ENCODE results near the gene STK39.

The STK39 gene

GRCh38 chr2:167981945-167982344, 265.4 kb downstream of the STK39 start:
- DNase-seq, result no peak

DNA sequence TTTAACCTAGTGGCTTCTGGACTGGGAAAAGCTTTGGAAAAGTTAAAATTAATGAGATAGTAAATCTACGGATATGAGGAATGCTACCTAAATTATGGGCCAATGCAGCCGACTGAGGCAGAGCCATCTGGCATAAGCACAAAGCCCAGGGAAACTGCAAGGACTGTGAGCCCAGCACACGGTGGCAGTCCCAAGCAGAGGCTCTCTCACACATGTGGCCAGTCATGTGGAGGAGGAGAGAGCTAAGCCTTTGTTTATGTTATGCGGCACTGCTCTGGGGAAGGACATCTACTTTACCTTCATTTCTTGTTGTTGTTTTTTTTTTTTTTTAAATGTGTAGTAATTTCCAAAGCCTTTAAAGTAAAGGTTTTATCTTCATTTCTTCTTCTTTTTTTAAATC, 267.0 kb downstream of the STK39 start:
- DNase-seq, result no peak

DNA sequence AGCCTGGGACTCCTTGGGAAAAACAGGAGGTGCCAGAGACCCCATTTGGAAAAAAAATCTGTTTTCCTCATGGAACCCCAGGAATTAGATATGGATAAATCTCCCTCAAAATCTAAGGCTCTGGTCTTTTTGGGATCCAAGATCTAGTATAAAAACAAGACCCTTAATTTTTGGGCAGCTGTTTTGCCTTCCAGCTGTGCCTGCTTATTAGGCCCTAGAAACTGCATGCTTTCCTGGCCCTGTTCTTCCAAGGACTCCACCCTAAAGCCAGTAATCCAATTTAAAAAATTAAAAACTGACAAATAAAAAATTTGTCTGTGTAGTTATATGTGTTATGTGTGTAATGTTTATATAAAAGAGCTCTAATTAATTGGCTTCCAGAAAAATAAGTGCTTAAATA, 274.6 kb downstream of the STK39 start:
- no peak for DNase-seq

GRCh38 chr2:167972020-167972419, 275.4 kb downstream of the STK39 start:
- DNase-seq, result no peak

DNA sequence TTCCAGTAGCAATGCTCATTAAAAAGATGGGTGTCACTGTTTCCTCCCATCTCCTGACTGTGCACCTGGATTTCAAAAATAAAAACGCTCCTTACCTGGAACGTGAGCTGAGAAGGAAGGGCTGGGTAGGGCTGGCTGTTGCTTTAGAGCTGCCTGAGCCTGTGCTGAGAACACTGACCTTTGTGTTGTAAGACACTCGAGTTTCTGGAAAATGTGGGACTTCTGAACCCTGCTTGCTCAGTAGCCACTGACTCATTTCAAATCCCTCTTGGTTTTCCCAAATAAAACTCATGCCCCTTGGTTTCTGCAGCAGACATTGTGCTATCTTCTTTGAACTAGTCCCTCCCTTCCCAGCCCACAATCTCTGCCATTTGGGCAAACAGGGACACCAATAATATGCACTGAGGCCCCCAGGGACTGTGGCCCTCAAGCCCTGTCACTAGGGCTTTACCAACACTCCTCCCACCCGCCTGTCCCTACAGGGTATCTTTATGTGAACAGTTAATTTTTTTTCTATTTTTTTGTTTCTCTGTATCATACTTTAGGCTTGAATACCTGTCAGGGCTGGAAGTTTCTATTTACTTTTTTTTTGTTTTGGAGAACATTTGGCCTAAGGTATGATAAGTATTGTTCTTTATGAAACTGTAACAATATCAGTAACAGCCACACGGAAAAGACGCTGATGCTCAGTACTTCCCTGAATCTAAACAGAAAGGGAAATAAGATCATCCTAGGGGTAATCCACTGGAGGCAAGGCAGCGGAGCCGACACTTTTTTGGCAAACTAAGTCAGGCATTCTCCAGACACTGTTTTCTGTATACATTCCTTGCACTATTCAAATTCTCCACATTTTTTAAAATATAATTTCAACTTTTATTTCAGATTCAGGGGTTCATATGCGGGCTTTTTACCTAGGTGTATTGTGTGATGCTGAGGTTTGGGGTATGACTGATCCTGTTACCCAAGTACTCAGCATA, 280.2 kb downstream of the STK39 start:
- no peak for DNase-seq

DNA sequence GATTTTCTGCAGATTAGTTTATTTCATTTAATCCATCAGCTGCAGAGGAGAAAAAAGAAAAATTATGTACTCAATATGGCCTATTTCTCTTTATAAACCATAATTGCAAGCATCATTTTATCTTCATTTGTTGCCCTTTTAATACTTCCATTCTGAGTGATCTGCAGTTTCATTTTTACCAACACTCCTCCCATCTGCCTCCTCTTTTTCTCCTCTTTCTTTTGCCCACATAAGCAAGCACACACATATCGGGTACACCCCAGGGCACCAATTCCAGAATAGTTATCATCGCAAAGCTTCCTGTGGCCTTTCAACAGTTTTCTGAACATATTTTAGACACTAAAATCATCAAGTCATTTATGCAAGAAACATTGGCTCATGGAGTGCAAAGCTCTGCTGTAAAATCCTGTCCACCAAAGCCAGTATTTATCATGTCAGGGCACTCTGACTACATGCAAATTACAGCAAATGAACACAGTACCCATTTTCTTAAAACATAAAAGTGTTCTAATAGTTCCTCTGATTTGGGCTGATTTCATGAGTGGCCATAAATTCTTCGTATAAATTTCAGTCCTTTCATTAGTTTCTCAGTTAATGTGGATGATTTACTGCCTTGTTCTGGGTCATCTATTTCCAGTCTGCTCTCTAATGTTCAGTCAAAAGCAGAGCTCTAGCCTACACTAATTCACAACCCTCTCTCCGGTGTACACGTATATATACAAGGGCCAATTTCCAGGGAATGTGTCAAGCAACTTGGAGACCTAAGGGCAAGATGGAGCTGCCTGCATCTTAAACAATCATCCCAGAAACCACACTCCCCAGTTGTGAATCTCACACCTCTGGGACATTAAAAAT, 281.3 kb downstream of the STK39 start:
- DNase-seq, result no peak

GRCh38 chr2:167964650-167965413, 282.6 kb downstream of the STK39 start:
- peak; percentile 2 for DNase-seq

DNA sequence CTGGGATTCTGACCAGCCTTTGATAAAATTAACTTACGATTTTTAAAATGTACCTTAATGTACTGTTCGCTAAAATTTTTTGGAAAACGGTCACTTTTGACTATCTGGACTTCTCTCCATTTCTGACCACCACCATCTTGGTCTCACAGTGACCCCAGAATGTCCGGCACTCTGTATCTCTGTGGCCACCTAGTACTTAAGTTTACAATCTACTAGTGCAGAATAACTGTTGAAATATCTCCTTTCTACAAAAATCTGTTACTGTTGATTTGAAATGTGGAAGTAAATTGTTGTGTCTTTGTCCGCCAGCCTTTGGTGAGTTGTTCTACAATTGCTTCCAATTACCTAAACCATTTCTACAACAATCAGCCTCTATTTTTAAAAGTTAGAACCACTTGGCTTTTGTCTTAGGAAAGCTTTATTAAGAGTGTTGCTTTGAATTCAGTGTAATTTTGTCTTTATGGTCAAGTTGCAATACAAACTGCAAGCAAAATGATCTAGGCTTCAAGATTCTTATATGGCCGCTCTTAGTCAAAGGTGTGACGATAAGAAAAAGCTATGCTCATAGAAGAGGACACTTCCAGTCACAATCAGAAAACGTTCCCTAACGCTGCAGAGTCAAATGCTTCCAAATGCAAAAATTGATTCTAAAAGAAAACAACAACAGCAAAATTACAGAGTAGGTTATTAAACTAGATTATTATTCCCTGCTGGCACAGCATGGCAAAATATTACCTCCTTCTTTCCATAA, 283.3 kb downstream of the STK39 start:
- DNase-seq, result no peak

DNA sequence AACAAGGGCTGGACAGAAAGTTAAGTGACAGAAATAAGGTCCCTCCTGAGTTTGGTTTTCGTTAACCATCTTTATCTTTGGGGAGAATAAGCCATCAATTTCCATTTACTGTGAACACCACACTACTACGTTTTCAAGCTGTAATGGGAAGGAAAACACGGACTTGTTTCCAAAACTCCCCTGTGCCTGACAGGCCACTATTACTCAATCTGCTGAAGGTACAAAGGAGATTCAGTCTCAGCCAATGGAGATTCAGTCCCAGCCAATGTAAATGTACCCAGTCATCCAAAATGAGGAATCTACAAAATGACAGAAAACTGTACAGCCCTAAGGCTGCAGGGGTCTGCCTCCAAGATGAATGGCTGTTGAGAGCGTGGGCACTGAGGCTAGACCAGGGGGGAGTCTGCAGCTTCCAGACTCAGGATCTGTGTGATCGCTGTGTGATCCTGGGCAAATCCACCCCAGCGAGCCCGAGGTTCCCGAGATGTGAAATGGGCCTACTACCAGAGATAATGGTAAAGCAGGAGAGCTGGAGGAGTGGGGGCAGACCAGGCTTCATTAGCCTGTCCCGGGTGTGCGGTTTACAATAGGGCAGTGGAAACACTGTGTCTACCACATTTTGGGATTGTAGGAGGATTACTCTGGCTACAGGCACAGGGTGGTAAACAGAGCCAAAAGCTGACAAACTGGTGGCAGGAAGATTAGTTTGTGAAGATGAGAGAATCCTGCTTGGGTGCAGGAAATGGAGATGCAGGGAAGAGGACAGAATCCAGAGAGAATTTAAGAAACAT, 284.8 kb downstream of the STK39 start:
- no peak for DNase-seq

- DNase-seq, result no peak
Observed at GRCh38 chr2:167961536-167962048, 285.8 kb downstream of the STK39 start.

DNA sequence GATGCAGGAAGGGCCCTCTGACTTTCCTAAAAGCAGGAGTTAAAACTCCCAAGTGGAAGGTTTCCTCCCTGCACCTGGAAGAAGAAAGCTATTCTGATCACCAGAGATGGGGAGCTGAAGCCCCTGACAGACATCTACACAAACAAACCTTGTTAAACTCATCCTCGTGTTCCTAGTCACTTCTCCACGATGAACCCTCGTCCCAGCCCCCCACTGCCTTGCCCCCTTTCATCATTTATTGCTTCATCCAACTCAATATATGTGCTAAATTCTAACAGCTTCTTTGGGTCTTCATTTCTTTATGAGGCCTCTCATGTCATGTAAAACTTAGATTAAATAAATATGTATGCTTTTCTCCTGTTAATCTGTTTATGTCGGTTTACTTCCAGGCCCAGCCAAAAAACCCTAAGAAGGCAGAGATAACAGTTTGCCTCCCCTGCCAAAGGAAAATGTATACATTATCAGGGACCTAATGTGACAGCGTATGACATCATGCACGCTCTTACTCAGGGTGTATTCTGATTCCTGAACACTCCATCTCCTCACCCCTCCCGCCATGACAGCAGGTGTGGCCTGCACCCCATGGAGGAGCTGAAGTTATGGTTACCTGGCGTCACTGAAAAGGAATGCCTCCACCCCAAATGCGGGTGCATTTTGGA, 287.2 kb downstream of the STK39 start:
- DNase-seq, result no peak

- no peak for DNase-seq
Observed at GRCh38 chr2:167957662-167958061, 289.7 kb downstream of the STK39 start.

GRCh38 chr2:167955264-167955906, 292.0 kb downstream of the STK39 start:
- no peak for DNase-seq

- DNase-seq, result no peak
Observed at GRCh38 chr2:167954495-167954894, 292.9 kb downstream of the STK39 start.

DNA sequence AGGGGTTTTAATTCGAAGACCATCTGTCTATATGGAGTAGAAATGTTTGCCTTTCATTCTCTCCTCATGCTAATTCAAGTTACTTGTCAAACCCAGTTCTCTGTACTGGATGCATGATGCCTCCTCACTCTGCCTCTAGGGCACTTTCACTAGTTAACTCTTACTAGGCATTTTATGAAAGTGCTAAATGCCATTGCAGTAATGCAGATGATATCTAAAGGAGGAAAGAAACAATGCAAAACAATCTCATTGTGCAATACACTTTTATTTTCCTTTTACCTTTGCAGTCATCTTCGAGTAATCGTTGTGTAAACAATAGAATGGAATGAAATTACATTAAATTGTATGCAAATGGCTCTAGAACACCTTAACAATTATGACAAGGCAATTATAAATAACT, 293.6 kb downstream of the STK39 start:
- DNase-seq, result no peak

DNA sequence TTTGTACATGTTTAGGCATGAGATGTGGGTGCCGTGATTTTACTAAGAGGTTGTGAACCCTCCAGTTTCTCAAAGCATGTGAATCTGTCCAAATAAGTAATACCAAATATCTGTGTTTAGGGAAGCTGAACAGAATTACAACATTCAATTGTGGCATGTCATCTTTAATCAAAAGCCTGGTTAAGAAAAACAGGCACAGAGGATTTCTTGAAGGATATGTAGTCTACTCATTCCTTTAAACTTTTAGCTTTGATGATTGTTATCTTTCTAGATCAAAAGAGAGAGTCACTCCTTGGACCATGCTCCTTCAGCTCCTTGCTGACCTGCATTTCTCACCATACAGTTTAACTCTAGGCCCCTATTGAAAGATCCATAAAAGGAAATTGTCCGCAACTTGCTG, 296.8 kb downstream of the STK39 start:
- no peak for DNase-seq

GRCh38 chr2:167946441-167946841, 301.0 kb downstream of the STK39 start:
- peak; percentile 30 for DNase-seq

- DNase-seq, result no peak
Observed at GRCh38 chr2:167945660-167946368, 301.6 kb downstream of the STK39 start.
